ENCODE data around the gene ZSCAN5A.
"Not testable (repeated sequence)": the region's sequence is repeated elsewhere in the genome, so short reads cannot be mapped to it uniquely, and the experiment has no call there.

ZSCAN5A gene

DNA sequence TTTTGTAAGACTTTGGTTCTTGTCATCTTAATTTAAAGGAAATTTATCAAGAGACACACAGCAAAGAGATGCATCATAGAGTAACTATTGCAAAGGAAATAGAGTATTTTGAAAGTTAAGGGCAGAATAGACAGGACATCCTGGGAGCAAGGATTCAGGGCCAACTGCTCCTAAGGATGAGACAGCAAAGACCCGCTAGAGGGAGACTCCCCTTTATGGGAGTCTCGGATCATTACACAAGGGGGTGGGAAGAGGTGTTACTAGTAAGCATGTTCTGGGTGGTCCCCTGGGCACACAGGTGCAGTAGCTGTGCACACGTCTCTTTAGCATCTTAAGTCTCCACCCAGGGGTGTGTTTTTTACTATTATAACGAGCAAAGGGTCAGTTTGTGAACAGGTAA lies 102.9 kb downstream of the ZSCAN5A start:
- DNase-seq (ENCODE audit: low read depth in 2 of 2, low spot score in 1 of 2): no peak

DNA sequence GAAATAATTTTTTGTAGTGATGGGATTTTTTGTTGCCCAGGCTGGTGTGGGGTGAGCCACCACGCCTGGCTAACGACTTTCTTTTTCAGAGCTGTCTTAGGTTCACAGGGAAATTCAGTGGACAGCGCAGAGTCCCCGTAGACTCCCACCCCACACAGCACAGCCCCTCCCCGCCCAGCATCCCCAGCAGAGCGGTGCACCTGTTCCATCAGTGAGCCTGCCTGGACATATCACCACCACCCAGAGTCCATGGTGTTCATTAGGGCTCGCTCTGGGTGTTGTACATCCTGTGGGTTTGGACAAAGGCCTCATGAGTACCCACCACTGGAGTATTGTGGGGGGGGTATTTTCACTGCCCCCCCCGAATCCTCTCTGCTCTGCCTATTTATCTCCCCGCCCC lies 104.6 kb downstream of the ZSCAN5A start:
- not testable (repeated sequence) for DNase-seq (ENCODE audit: low read depth in 2 of 2, low spot score in 1 of 2)

DNA sequence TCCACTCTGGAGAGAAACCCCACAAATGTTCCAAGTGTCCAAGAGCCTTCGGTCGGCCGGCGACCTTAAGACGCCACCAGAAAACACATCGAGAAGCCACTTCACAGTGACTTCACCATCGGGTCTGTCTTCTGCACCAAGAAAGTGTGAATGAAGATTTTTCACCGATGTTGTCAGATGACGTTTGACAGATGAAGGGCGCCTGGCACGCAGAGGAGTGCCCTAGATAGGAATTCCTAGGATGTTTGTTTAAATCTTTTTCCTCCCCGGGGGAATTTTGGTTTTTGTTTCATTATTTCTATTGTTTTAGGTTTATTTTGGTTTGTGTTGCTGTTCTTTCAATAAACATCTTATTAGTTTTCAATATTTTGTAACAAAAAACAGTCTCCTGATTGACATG lies 105.5 kb downstream of the ZSCAN5A start:
- no peak for DNase-seq (ENCODE audit: low read depth in 2 of 2, low spot score in 1 of 2)

DNA sequence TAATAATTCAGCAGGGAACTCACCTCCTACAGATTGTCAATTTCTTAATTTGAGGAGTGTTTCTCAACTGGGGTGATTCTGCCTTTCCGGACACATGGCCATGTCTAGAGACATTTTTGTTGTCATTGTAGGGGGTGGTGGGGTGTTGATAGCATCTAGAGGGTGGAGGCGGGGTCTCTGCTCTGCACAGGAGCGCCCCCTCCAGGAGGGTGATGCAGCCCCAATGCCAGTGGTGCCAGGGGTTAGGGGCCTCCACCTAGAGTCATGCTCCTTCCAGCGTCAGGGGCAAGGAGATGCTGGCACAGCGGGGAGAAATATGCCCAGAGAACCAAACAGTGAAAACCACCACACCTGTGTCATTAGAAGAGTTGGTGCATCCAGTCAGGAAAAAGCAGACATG lies 107.1 kb downstream of the ZSCAN5A start:
- not testable (repeated sequence) for DNase-seq (ENCODE audit: low read depth in 2 of 2, low spot score in 1 of 2)

DNA sequence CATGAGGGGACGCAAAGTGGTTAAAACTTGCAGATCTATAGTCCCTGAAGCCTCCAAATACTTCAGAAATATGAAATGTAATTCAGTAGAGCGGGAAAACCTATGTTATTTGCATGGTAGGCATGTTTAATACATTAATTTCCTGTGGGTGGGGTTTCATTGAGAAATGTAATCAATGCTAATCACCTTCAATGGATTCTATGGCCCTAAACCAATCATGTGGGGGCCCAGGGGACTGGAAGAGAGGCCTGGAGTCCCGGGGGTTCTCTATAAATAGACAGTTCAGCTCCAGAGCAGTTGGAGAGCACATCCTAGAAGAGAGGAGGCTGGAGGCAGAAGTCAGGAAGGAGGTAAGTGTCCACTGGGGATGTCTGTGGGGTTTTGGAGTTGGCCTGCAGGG lies 112.7 kb downstream of the ZSCAN5A start, which contains the start of gene ZSCAN5C:
Gene ZSCAN5C (plus strand): TSS at position 301 of the 400 bp plus-strand sequence. CDS start 3,641 bp downstream, outside the sequence.
- no peak for DNase-seq (ENCODE audit: low read depth in 2 of 2, low spot score in 1 of 2)

DNA sequence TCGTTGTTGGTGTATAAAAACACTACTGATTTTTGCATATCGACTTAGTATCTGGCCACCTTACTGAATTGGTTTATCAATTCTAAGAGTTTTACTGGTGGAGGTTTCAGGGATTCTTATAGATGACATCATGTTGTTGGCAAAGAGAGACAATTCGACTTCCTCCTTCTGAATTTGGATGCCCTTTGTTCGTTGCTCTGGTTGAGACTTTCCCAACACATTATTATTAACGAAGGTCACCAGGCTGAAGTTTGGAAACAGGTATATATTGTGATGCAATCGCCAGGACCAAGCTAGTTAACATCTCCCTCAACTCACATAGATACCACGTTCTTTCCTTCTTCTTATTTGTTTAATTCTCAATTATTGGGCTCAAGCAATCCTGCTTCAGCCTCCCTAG lies 115.0 kb downstream of the ZSCAN5A start:
- DNase-seq (ENCODE audit: low read depth in 2 of 2, low spot score in 1 of 2): no peak

DNA sequence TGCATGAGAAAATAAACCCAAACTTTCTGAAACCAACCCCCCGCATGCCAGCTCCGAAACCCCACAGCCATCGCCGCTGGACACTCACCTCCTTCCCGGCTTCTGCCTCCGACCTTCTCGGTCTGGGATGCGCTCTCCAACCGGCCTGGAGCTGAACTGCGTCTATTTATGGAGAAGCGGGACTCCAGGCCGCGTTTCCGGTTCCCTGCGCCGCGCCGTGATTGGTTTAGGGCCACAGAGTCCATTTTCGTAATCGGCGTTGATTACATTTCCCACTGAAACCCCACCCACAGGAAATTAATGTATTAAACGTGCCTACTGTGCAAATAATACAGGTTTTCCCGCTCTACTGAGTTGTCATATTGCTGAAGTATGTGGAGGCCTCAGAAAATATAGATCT lies 117.0 kb downstream of the ZSCAN5A start, which contains the start of gene ZSCAN5B:
Gene ZSCAN5B (minus strand): TSS at position 138 of the 400 bp plus-strand sequence. CDS start 4,731 bp downstream, outside the sequence.
- DNase-seq (ENCODE audit: low read depth in 2 of 2, low spot score in 1 of 2): not testable (repeated sequence)

DNA sequence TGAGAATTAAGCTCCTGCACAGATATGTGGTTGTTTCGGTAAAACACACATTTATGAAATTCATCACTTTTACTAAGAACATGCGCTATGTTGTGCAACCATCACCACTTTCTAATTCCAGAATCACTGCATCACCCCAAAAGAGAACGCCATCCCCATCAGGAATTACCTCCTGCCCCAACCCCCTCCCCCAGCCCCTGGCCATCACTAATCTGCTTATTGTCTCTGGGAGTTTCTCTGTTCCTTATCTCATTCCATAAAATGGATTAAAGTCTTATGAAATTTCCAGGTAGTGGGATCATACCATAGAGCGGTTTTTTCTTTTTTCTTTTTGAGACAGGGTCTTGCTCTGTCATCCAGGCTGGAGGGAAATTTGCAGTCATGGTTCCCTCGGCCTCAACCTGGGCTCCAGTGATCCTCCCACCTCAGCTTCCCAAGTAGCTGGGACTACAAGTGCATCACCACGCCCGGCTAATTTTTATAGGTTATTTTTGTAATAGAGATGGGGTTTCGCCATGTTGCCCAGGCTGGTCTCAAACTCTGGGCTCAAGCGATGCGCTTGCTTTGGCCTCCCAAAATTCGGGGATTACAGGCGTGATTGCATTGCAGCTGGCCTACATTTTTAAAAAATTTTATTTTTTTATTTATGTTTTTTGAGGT lies 120.5 kb downstream of the ZSCAN5A start:
- no peak for DNase-seq (ENCODE audit: low read depth in 2 of 2, low spot score in 1 of 2)

DNA sequence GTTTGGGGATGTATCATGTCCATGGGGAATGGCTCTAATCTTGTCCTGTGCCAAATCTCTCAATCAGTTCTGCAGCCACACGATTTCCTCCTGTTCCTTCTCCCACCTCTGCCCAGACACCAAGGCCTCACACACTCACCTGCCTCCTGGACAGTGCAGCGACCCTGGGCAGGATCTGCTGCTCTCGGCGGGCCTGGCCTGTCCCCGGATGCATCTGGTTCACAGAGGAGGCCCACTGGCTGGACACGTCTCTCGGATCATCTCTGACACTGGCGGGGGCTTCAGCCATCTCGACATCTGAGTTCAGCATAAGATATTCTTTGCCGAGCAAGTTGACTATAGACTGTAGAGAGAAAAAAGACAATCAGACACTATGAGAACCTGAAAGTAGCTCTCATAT lies 122.9 kb downstream of the ZSCAN5A start:
- DNase-seq (ENCODE audit: low read depth in 2 of 2, low spot score in 1 of 2): no peak

DNA sequence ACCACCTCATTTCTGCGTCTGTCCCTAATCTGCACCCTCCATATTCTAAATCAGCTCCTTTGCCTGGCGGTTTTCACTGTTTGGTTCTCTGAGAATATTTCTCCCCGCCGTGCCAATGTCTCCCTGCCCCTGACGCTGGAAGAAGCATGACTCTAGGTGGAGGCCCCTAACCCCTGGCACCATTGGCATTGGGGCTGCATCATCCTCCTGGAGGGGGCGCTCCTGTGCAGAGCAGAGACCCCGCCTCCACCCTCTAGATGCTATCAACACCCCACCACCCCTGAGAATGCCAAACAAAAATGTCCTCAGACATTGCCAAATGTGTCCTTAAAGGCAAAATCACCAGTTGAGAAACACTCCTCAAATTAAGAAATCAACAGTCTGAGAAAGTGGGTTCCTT lies 123.5 kb downstream of the ZSCAN5A start:
- no peak for DNase-seq (ENCODE audit: low read depth in 2 of 2, low spot score in 1 of 2)

DNA sequence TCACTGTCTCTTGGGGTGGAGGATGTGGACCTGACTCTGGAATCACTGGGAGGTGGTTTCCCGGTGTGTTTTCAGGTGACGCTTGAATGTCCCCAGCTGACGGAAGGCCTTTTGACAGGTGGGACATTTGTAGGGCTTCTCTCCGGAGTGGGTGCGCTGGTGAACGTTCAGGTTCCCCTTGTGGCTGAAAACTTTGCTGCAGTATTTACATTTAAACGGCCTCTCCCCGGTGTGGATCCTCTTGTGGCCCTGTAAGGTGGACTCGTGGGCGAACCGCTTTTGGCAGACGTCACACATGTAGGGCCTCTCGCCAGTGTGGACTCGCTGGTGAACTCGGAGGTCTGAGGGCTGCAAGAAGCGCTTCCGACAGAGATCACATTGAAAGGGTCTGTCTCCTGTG lies 124.9 kb downstream of the ZSCAN5A start:
- no peak for DNase-seq (ENCODE audit: low read depth in 2 of 2, low spot score in 1 of 2)

DNA sequence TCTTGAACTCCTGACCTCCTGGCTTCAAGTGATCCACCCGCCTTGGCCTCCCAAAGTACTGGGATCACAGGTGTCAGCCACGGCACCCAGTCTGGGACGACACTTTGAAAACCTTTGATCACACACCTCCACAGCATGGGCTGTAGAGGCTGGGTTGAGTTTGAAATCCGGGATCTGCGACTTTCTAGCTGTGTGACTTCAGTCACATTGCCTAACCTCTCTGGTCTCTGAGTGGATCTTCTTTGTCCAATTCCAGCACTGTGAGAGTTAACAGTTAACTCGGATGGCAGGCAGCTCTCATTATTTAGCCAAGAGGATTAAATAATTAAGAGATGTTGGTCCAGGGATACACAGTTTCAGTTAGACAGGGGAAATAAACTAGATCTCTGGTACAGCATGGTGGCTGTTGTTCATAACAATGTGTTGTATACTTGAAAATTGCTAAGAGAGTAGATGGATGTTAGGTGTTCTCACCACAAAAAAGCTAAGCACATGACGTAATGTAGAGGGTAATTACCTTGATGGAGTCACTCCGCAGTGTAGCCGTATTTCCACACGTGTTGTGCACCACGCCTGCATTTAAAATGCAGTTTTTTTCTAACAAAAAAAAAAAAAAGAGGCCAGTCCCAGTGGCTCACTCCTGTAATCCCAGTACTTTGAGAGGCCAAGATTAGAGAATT lies 136.9 kb downstream of the ZSCAN5A start:
- DNase-seq (ENCODE audit: low read depth in 2 of 2, low spot score in 1 of 2): no peak

DNA sequence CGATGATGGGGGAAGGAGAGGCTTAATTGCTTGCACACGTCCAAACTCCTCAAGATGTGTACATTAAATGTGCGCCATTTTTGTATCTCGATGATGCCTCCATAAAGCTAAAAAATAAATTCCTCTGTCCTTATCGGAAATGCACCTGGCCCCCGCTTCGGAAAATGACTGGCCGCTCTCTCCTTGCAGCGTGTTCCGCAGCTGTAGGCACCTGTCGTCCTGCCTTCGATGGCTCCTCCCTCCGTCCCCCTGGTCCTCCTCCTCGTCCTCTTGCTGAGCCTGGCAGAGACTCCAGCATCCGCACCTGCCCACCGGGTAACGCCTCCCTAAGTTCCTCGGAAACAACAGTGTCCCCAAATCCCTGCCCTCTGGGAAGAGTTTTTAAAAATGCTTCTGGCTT lies 137.8 kb downstream of the ZSCAN5A start:
- DNase-seq (ENCODE audit: low read depth in 2 of 2, low spot score in 1 of 2): no peak

DNA sequence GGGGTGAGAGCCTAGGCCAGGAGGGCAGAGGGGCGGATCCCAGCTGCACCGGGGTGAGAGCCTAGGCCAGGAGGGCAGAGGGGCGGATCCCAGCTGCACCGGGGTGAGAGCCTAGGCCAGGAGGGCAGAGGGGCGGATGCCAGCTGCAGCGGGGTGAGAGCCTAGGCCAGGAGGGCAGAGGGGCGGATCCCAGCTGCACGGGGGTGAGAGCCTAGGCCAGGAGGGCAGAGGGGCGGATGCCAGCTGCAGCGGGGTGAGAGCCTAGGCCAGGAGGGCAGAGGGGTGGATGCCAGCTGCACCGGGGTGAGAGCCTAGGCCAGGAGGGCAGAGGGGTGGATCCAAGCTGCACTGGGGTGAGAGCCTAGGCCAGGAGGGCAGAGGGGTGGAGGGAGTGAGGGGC lies 138.3 kb downstream of the ZSCAN5A start:
- not testable (repeated sequence) for DNase-seq (ENCODE audit: low read depth in 2 of 2, low spot score in 1 of 2)

DNA sequence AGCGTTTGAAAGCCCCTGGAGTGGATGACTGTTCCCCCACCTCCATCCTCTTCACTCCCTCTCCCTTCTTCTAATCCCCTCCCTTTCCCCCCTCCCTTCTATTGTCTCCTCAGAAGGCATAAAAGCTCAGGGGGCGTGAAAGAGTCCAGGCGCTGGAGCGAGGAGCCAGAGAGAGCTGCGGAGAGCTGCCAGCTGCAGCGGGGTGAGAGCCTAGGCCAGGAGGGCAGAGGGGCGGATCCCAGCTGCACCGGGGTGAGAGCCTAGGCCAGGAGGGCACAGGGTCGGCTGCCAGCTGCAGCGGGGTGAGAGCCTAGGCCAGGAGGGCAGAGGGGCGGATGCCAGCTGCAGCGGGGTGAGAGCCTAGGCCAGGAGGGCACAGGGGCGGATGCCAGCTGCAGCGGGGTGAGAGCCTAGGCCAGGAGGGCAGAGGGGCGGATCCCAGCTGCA lies 138.8 kb downstream of the ZSCAN5A start, which contains the start of gene GALP:
Gene GALP (plus strand): TSS at position 148 of the 447 bp plus-strand sequence. CDS start 1,101 bp downstream, outside the sequence.
- DNase-seq (ENCODE audit: low read depth in 2 of 2, low spot score in 1 of 2): not testable (repeated sequence)

DNA sequence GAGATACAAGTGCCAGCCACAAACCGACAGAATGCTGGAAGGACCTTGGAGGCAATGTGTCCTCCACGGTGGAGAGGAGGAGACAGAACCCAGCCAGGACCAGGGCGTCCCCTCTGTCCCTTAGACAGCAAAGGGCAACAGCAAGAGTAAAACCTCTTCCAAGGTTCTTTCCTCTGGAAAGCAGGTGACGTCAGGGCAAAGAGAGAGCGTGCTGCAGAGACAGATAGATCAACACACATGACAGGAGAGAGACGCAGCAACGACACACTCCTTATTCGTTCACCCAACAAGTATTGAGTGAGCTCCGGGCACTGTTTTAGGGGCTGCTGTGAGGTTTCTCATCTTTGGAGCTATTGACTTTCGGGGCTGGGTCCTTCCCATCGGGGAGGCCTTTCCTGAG lies 140.1 kb downstream of the ZSCAN5A start:
- DNase-seq (ENCODE audit: low read depth in 2 of 2, low spot score in 1 of 2): no peak

DNA sequence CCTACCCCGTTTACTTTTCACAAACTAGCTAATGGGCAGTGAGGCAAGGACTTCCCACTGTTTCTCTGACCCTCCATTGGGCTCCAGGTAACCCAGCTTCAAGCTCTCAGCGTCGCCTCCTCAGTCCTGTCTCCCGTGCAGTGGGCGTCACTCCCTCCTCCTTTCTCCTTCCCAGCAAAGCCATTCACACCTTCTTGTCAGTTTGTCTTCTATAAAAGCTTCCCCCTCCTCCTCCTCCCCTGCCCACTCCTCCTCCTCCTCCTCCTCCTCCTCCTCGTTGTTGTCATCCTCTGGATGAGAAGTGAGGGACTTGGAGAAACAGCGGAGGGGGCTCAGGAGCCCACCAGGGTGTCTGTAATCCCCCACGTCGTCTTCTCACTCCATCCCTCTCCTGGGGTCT lies 140.6 kb downstream of the ZSCAN5A start:
- DNase-seq (ENCODE audit: low read depth in 2 of 2, low spot score in 1 of 2): no peak
